ENCODE data around the gene ACTMAP.
"Not testable (repeated sequence)": the region's sequence is repeated elsewhere in the genome, so short reads cannot be mapped to it uniquely, and the experiment has no call there.

Gene ACTMAP

DNA sequence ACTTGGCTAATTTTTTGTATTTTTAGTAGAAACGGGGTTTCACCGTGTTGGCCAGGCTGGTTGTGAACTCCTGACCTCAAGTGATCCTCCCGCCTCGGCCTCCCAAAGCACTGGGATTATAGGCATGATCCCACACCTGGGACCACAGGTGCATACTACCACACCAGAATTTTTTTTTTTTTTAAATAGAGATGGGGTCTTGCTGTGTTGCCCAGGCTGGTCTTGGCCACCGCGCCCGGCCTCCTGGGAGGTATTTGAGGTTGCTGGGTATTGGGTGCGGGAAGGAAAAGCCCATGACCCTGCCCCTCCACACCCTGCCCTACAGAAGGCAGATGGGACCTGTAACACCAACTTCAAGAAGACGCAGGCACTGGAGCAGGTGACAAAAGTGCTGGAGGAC lies 13.6 kb downstream of the ACTMAP start:
- H3K4me3 ChIP-seq (ENCODE audit: low read depth, low read length), result no peak overlapping the region
- TF ChIP-seq, protein P1, sequence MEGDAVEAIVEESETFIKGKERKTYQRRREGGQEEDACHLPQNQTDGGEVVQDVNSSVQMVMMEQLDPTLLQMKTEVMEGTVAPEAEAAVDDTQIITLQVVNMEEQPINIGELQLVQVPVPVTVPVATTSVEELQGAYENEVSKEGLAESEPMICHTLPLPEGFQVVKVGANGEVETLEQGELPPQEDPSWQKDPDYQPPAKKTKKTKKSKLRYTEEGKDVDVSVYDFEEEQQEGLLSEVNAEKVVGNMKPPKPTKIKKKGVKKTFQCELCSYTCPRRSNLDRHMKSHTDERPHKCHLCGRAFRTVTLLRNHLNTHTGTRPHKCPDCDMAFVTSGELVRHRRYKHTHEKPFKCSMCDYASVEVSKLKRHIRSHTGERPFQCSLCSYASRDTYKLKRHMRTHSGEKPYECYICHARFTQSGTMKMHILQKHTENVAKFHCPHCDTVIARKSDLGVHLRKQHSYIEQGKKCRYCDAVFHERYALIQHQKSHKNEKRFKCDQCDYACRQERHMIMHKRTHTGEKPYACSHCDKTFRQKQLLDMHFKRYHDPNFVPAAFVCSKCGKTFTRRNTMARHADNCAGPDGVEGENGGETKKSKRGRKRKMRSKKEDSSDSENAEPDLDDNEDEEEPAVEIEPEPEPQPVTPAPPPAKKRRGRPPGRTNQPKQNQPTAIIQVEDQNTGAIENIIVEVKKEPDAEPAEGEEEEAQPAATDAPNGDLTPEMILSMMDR (IDR thresholded peaks at IDR 0.05; ENCODE audit: borderline replicate concordance, insufficient read depth, low read depth, low read length), result no peak

DNA sequence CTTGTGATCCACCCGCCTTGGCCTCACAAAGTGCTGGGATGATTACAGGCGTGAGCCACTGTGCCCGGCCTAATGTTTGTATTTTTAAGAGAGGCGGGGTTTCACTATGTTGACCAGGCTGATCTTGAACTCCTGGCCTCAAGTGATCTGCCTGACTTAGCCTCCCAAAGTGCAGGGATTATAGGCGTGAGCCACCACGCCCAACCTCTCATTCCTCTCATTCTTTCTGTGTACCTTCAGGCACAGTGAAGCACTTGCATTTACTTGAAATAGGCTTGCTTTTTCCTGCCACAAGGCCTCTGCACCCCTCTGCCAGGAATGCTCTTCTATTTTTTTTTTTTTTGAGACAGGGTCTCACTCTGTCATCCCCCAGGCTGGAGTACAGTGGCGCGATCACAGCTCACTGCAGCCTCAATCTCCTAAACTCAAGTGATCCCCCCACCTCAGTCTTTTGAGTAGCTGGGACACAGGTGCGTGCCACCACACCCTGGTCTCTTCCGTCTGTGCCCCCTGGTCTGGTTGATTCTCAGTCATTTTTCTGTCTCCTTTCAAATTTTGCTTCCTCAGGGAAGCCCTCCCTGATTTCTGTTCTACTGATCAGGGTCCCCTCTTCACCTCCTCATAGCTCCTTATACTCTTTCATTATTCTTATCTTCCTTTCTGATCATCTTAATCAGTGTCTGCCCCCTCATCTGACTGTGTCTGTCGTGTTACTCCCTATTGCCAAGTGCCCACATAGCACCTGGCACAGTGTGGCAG lies 15.1 kb downstream of the ACTMAP start:
- H3K4me3 ChIP-seq (ENCODE audit: low read depth, low read length), result no peak overlapping the region
- TF ChIP-seq, protein P1 (IDR thresholded peaks at IDR 0.05; ENCODE audit: borderline replicate concordance, insufficient read depth, low read depth, low read length), result no peak

DNA sequence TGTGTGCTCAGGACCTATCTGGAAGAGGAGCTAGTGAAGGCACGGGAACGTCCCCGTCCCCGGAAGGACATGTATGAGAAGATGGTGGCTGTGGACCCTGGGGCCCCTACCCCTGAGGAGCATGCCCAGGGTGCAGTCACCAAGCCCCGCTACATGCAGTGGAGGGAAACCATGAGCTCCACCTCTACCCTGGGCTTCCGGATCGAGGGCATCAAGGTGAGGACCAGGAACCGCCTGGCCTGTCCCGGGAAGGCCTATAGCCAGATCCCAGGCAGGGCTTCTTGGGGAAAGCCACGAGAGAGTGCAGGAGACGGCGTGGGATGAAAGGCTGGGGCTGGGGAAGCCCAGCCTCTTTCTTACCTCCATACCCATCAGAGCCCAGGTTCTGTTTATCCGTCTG lies 17.1 kb downstream of the ACTMAP start:
- TF ChIP-seq, protein P1 (IDR thresholded peaks at IDR 0.05; ENCODE audit: borderline replicate concordance, insufficient read depth, low read depth, low read length), result no peak
- H3K4me3 ChIP-seq (ENCODE audit: low read depth, low read length), result no peak overlapping the region

DNA sequence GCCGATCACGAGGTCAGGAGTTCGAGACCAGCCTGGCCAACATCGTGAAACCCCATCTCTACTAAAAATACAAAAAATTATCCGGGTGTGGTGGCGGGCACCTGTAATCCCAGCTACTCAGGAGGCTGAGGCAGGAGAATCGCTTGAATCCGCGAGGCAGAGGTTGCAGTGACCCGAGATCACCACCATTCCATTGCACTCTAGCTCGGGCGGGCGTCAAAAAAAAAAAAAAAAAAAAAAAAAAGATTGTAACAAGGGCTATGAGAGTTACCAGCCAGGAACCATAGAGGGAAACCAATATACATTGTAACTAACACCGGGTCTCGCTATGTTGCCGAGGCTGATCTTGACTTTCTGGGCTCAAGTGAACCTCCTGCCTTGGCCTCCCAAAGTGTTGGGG lies 18.0 kb downstream of the ACTMAP start:
- not testable (repeated sequence) for H3K4me3 ChIP-seq (ENCODE audit: low read depth, low read length)

DNA sequence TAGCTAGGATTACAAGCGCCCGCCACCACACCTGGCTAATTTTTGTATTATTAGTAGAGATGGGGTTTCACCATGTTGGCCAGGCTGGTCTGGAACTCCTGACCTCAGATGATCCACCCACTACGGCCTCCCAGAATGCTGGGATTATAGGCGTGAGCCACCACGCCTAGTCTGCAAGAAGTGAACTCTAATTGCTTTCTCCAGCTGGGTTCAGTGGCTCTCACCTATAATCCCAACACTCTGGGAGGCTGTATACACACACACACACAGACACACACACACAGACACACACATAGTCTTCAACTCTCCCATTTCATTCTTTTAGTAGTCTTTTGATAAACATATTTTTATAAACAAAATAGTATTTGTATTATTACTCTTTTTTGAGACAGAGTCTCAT lies 20.2 kb downstream of the ACTMAP start:
- H3K4me3 ChIP-seq (ENCODE audit: low read depth, low read length), result not testable (repeated sequence)

DNA sequence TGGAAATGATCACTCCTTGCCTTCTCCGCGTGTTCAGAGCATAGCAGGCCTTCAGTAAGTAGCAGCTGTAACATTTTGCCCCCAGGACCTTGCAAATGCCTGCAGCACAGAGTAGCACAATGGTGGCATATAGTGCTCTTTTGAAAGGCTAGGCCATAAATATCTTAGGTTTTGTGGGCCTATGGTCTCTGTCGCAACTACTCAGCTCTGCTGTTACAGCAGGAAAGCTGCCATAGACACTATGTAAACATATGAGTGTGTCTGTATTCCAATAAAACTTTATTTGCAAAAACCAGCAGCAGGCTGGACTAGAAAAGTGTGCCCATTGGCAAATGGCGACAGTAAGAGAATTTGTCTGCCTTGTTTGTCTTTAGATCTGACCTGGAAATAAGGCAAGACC lies 24.0 kb downstream of the ACTMAP start:
- H3K4me3 ChIP-seq (ENCODE audit: low read depth, low read length), result no peak overlapping the region
- TF ChIP-seq, protein P1 (IDR thresholded peaks at IDR 0.05; ENCODE audit: borderline replicate concordance, insufficient read depth, low read depth, low read length), result no peak

DNA sequence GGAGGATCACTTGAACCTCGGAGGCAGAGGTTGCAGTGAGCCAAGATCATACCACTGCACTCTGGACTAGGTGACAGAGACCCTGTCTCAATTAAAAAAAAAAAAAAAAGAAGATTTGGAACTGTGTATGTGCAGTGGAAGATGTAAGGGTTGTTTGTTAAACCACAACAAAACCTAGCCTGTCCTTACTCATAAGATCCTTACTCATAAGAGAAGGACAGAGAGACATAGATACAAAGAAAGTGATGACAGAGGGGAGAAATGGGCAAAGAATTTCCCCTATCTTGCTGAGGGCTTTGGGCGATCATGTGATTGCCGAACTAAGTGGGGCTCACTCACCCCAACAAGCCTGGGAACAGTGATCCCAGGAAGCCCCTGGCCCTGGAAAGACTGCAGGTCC lies 25.4 kb downstream of the ACTMAP start:
- no peak overlapping the region for H3K4me3 ChIP-seq (ENCODE audit: low read depth, low read length)
- TF ChIP-seq, protein P1 (IDR thresholded peaks at IDR 0.05; ENCODE audit: borderline replicate concordance, insufficient read depth, low read depth, low read length), result no peak

DNA sequence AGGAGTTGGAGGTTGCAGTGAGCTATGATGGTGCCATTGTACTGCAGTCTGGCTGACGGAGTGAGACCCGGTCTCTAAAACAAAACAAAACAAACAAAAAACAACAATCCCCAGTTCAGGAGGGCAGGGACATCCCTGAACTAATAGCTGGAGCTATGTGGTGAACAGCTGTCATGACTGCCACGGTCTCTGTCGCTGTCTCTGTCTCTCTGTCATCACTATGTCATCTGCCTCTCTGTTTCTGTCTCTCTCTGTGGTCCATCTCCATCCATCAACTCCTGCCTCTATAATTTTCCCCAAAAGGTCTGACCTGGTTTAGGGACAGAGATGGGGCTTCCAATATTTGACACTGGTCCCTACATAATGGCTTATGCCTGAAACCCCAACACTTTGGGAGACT lies 26.0 kb downstream of the ACTMAP start:
- no peak overlapping the region for H3K4me3 ChIP-seq (ENCODE audit: low read depth, low read length)
- TF ChIP-seq, protein P1 (IDR thresholded peaks at IDR 0.05; ENCODE audit: borderline replicate concordance, insufficient read depth, low read depth, low read length), result no peak
